GM12872 (cell line): ENCODE measurements around the gene FOXN4.

Source experiments
- CTCF ChIP-seq: IDR thresholded peaks from 3 replicates; pipeline ENCODE4 v1.5.1; 2011; ENCODE audit warnings: low read depth, mild to moderate bottlenecking, low read length, moderate library complexity; ENCODE audit not compliant: insufficient read depth

The FOXN4 gene

GRCh38 chr12:109287811-109288469 lies 21.1 kb downstream of the FOXN4 start:
- no peak for TF ChIP-seq CTCF

- no peak for TF ChIP-seq CTCF
These were observed 21.9 kb downstream of the FOXN4 start for GRCh38 chr12:109287181-109287580.

GRCh38 chr12:109286652-109287051 lies 22.4 kb downstream of the FOXN4 start:
- TF ChIP-seq CTCF, result no peak

- no peak for TF ChIP-seq CTCF
These were observed 22.8 kb downstream of the FOXN4 start for GRCh38 chr12:109286252-109286651.

GRCh38 chr12:109284392-109284791 lies 24.7 kb downstream of the FOXN4 start:
- TF ChIP-seq CTCF, result no peak

- TF ChIP-seq CTCF, result no peak
These were observed 27.6 kb downstream of the FOXN4 start for GRCh38 chr12:109281452-109281851.

GRCh38 chr12:109279525-109279924 lies 29.6 kb downstream of the FOXN4 start:
- no peak for TF ChIP-seq CTCF
